A549 (cell line): ENCODE data around the gene HIVEP1. TPM values are rescaled to one million over a fixed set of nuclear protein-coding genes. Genes with fewer than 3 reads are reported as not detected.

Source experiments
- ATAC-seq, 2 experiments: fragments of 200-7000 bp in 1 of 2; fragments of >200 bp in 1 of 2; cut with Nextera tagmentation in 1 of 2; cut with Tn5 transposase in 1 of 2; 3 replicates each; pipeline versions ENCODE4 v1.8.0 to v1.9.1; 2018 to 2020; ENCODE audit warnings: mild to moderate bottlenecking in 1 of 2, moderate library complexity in 1 of 2
- CTCF ChIA-PET: fragments of 300-600 bp; sonication (Branson Sonifier 250); formaldehyde crosslinking; extraction: SDS; loops from one replicate; lab custom pipeline; 2021; ENCODE audit warnings: antibody characterized with exemption, inconsistent platforms; lab: Yijun Ruan, JAX
- POLR2A ChIA-PET: fragments of 350-600 bp; formaldehyde crosslinking; extraction: SDS; loops from one replicate; lab custom pipeline; 2021; ENCODE audit warnings: antibody characterized with exemption, inconsistent platforms; lab: Yijun Ruan, JAX
- DNase-seq, 2 experiments: peaks; one replicate each; pipeline versions ENCODE4 v3.0.0 to v3.0.0-alpha.2; 2011 to 2016; ENCODE audit warnings: low read depth in 1 of 2, low spot score in 1 of 2
- FAIRE-seq: peaks from 2 replicates; lab custom pipeline; 2011; peaks lifted over from hg19 to GRCh38; lab: Jason Lieb, UNC
- H3K27ac ChIP-seq, 2 experiments: fragments of >200 bp; sonication (Bioruptor Twin); formaldehyde crosslinking; 3 replicates each; pipeline ENCODE4 v1.5.1; 2016 to 2017
- H3K4me1 ChIP-seq: fragments of >200 bp; sonication (Bioruptor Twin); formaldehyde crosslinking; 3 replicates; pipeline ENCODE4 v1.6.1; 2016
- H3K4me2 ChIP-seq: fragments of >200 bp; sonication (Bioruptor Twin); formaldehyde crosslinking; 3 replicates; pipeline ENCODE4 v1.6.1; 2016
- H3K4me3 ChIP-seq: fragments of >200 bp; sonication (Bioruptor Twin); formaldehyde crosslinking; 3 replicates; pipeline ENCODE4 v1.5.1; 2016
- H3K9me3 ChIP-seq: fragments of >200 bp; sonication (Bioruptor Twin); formaldehyde crosslinking; 3 replicates; pipeline ENCODE4 v1.6.1; 2016
- CHD4 ChIP-seq: fragments of 200-600 bp; sonication (generic); IDR thresholded peaks from 2 replicates; pipeline ENCODE4 v1.6.1; 2016; ENCODE audit warnings: antibody characterized with exemption, mild to moderate bottlenecking, borderline replicate concordance
- EHMT2 ChIP-seq: fragments of 200-600 bp; sonication (generic); IDR thresholded peaks from 2 replicates; pipeline ENCODE4 v1.6.1; 2016; ENCODE audit warnings: antibody characterized with exemption, low read depth, mild to moderate bottlenecking, moderate library complexity
- FOSL2 ChIP-seq, 2 experiments: fragments of 450-650 bp in 1 of 2; fragments of >200 bp in 1 of 2; sonication (Bioruptor Twin) in 1 of 2; formaldehyde crosslinking; IDR thresholded peaks; 2 replicates each; pipeline versions ENCODE4 v1.5.0 to v1.6.1; 2016 to 2020; ENCODE audit warnings: mild to moderate bottlenecking in 1 of 2, moderate library complexity in 1 of 2
- FOXS1 ChIP-seq: fragments of 250-450 bp; sonication (Bioruptor Pico); IDR thresholded peaks from 2 replicates; pipeline ENCODE4 v1.5.0; 2020; ENCODE audit warnings: mild to moderate bottlenecking, moderate library complexity
- HDAC2 ChIP-seq: fragments of 200-600 bp; sonication (generic); IDR thresholded peaks from 2 replicates; pipeline ENCODE4 v1.6.1; 2016
- HEYL ChIP-seq: fragments of 250-450 bp; sonication (Bioruptor Pico); IDR thresholded peaks from 2 replicates; pipeline ENCODE4 v1.8.0; 2021; ENCODE audit warnings: mild to moderate bottlenecking, moderate library complexity
- HOXA7 ChIP-seq: fragments of 250-450 bp; sonication (Bioruptor Pico); IDR thresholded peaks from 2 replicates; pipeline ENCODE4 v1.5.0; 2020; ENCODE audit warnings: mild to moderate bottlenecking, moderate library complexity
- HOXB5 ChIP-seq: fragments of 250-450 bp; sonication (Bioruptor Pico); IDR thresholded peaks from 2 replicates; pipeline ENCODE4 v1.5.0; 2020; ENCODE audit warnings: mild to moderate bottlenecking, moderate library complexity
- JUNB ChIP-seq: fragments of >200 bp; sonication (Bioruptor Twin); formaldehyde crosslinking; IDR thresholded peaks from 2 replicates; pipeline ENCODE4 v1.6.1; 2016
- KDM5A ChIP-seq: fragments of 200-600 bp; sonication (generic); IDR thresholded peaks from 2 replicates; pipeline ENCODE4 v1.6.1; 2016; ENCODE audit warnings: antibody characterized with exemption, mild to moderate bottlenecking
- MAFK ChIP-seq: fragments of 450-650 bp; IDR thresholded peaks from 2 replicates; pipeline ENCODE4 v1.6.1; 2014; ENCODE audit not compliant: partially characterized antibody
- MAX ChIP-seq: IDR thresholded peaks from 2 replicates; pipeline ENCODE4 v1.6.1; 2012
- MAZ ChIP-seq: fragments of 150-350 bp; IDR thresholded peaks from 2 replicates; pipeline ENCODE4 v1.6.1; 2014; ENCODE audit warnings: antibody characterized with exemption, low read depth, low read length, borderline replicate concordance
- NR3C1 ChIP-seq: fragments of >200 bp; sonication (Bioruptor Twin); formaldehyde crosslinking; IDR thresholded peaks from 3 replicates; pipeline ENCODE4 v1.6.1; 2017
- PBX3 ChIP-seq: IDR thresholded peaks from 2 replicates; pipeline ENCODE4 v1.6.1; 2012
- POLR2AphosphoS2 ChIP-seq: conservative IDR thresholded peaks from 2 replicates; pipeline ENCODE4 v1.6.1; 2012; ENCODE audit warnings: low read length, improper control_type of control experiment, inconsistent platforms
- RAD21 ChIP-seq, 2 experiments: fragments of >200 bp in 1 of 2; sonication (Bioruptor Twin) in 1 of 2; formaldehyde crosslinking in 1 of 2; IDR thresholded peaks in 1 of 2; conservative IDR thresholded peaks in 1 of 2; 2 replicates in 1 of 2; 3 replicates in 1 of 2; pipeline ENCODE4 v1.6.1; 2012 to 2018; ENCODE audit warnings: inconsistent platforms in 1 of 2
- RCOR1 ChIP-seq: fragments of 150-350 bp; IDR thresholded peaks from 2 replicates; pipeline ENCODE4 v1.6.1; 2014; ENCODE audit warnings: antibody characterized with exemption, low read length, low read depth
- REST ChIP-seq: fragments of 200-600 bp; sonication (generic); IDR thresholded peaks from 2 replicates; pipeline ENCODE4 v1.6.1; 2016; ENCODE audit warnings: antibody characterized with exemption, mild to moderate bottlenecking, moderate library complexity
- TFCP2L1 ChIP-seq: fragments of 250-450 bp; sonication (Bioruptor Pico); IDR thresholded peaks from 2 replicates; pipeline ENCODE4 v1.5.0; 2021; ENCODE audit warnings: mild to moderate bottlenecking
- TP53 ChIP-seq: fragments of 250-450 bp; sonication (Bioruptor Pico); IDR thresholded peaks from 2 replicates; pipeline ENCODE4 v1.5.0; 2021; ENCODE audit warnings: mild to moderate bottlenecking, moderate library complexity
- USF2 ChIP-seq: fragments of 450-650 bp; IDR thresholded peaks from 2 replicates; pipeline ENCODE4 v1.6.1; 2014; ENCODE audit warnings: antibody characterized with exemption
- ZFP36 ChIP-seq: fragments of 450-650 bp; IDR thresholded peaks from 2 replicates; pipeline ENCODE4 v1.6.1; 2014; ENCODE audit warnings: borderline replicate concordance; ENCODE audit not compliant: partially characterized antibody
- ZSCAN20 ChIP-seq: fragments of 250-450 bp; sonication (Bioruptor Pico); IDR thresholded peaks from 2 replicates; pipeline ENCODE4 v1.8.0; 2022; ENCODE audit warnings: mild to moderate bottlenecking, moderate library complexity
- WGBS: methylation state at CpG from one replicate; pipeline ENCODE4 v1.1.6; 2017; ENCODE audit errors: missing lambda C conversion rate; 5-methylcytosine and 5-hydroxymethylcytosine counted together
- polyA plus RNA-seq, 4 experiments: library from polyadenylated mRNA; depleted of rRNA in 3 of 4; stranded (reverse); fragments of >200 nt; fragmentation: RNase III in 1 of 4; extraction: RNeasy Plus Mini Kit Qiagen cat#74134 plus additional on column Dnase treatment in 1 of 4; gene quantifications; 2 replicates in 3 of 4; 3 replicates in 1 of 4; pipeline ENCODE4 v1.2.3, GENCODE V29; 2011 to 2017

HIVEP1 gene
- polyA plus RNA-seq, 2 of the 4 experiments (the other 2 are of a cell fraction) = 5.8 to 10.5 TPM

- TF ChIP-seq REST = no peak
- no peak for TF ChIP-seq FOSL2 (IDR thresholded peaks at IDR 0.05)
- no peak for TF ChIP-seq FOSL2 (CRISPR knock-in tag; IDR thresholded peaks at IDR 0.05)
- TF ChIP-seq RCOR1 = no peak
- no peak for TF ChIP-seq JUNB
- TF ChIP-seq PBX3 = no peak
- no peak for TF ChIP-seq RAD21 (conservative IDR thresholded peaks at IDR 0.05 in 1 of 2, IDR thresholded peaks at IDR 0.05 in 1 of 2)
- TF ChIP-seq, all 56 proteins: peak for 0
Observed at GRCh38 chr6:12129523-12129922, 117.4 kb downstream of the HIVEP1 start (continued).

- H3K4me3 ChIP-seq = no peak overlapping the region
- H3K9me3 ChIP-seq = no peaks in the 10 kb centered on the region; the same call in 2 of the 3 replicates
- peak; percentile 49 for TF ChIP-seq MAFK
- TF ChIP-seq FOXS1 (CRISPR knock-in tag) = no peak
- ATAC-seq (no peak), FAIRE-seq (no peak), DNase-seq (no peak)
- H3K4me1 ChIP-seq = peaks cover 40% of the 10 kb centered on the region
- peak overlapping the region; percentile 16 to 43; a peak in 2 of 6 replicates for H3K27ac ChIP-seq
- H3K4me2 ChIP-seq = peak overlapping the region; percentile 48
- 62% methylated on average over 4 of the region's 4 CpGs for WGBS
- ChIA-PET POLR2A (no interaction called here), CTCF (interaction anchor here (0.8 to 1.1 kb wide), 2 partner anchors 477 kb away, joined by 3 read pairs; no protein-coding TSS in a partner anchor)
Observed at GRCh38 chr6:12132351-12133222, 120.5 kb downstream of the HIVEP1 start.

- DNase-seq (no peak), FAIRE-seq (no peak), ATAC-seq (no peak)
- no peak for TF ChIP-seq ZSCAN20
- no peak for TF ChIP-seq NR3C1
- TF ChIP-seq HDAC2 = no peak
- CTCF ChIA-PET = interaction anchor here (1.0 to 1.2 kb wide), 4 partner anchors 16 to 549 kb away, joined by 3 read pairs; no protein-coding TSS in a partner anchor
- POLR2A ChIA-PET = no interaction called here
- Histone ChIP-seq H3K4me3 (no peak overlapping the region), H3K27ac (no peak overlapping the region), H3K4me2 (no peak overlapping the region), H3K9me3 (peaks cover 10% of the 10 kb centered on the region), H3K4me1 (peaks cover 51% of the 10 kb centered on the region)
- 82% methylated on average over 1 of the region's 1 CpG for WGBS
Observed at GRCh38 chr6:12134581-12134980, 122.5 kb downstream of the HIVEP1 start.

- CTCF ChIA-PET = interaction anchor here (1.0 to 1.2 kb wide), 4 partner anchors 15 to 550 kb away, joined by 3 read pairs; no protein-coding TSS in a partner anchor
- TF ChIP-seq HEYL (CRISPR knock-in tag) (no peak), CHD4 (no peak), MAX (no peak), MAZ (no peak), USF2 (no peak), TFCP2L1 (CRISPR knock-in tag) (no peak), TP53 (no peak), POLR2AphosphoS2 (no peak), ZFP36 (no peak), FOSL2 (IDR thresholded peaks at IDR 0.05) (no peak), FOSL2 (CRISPR knock-in tag; IDR thresholded peaks at IDR 0.05) (no peak), EHMT2 (no peak), HDAC2 (no peak), MAFK (no peak), KDM5A (no peak), RCOR1 (no peak), HOXA7 (CRISPR knock-in tag) (no peak), HOXB5 (no peak)
Observed at GRCh38 chr6:12134991-12135390, 122.9 kb downstream of the HIVEP1 start.

More at GRCh38 chr6:12134991-12135390, 122.9 kb downstream of the HIVEP1 start:
- no peak overlapping the region for H3K4me3 ChIP-seq
- POLR2A ChIA-PET = no interaction called here
- 80% methylated on average over 2 of the region's 2 CpGs for WGBS
- peaks cover 14% of the 10 kb centered on the region for H3K9me3 ChIP-seq
- ATAC-seq (no peak), DNase-seq (no peak), FAIRE-seq (no peak)
- 0 out of 6 replicates have a peak overlapping the region, but pooled peaks of 1 of the 2 experiments have one; percentile 34 for H3K27ac ChIP-seq
- peaks cover 51% of the 10 kb centered on the region for H3K4me1 ChIP-seq
- H3K4me2 ChIP-seq = no peak overlapping the region
